Transverse colon (tissue), 4 donors: ENCODE results near the gene CALN1. TPM values are rescaled to one million over a fixed set of nuclear protein-coding genes. Genes with fewer than 3 reads are reported as not detected.

Experiments
- DNase-seq: peaks from one replicate; pipeline ENCODE4 v3.0.0-alpha.2; 2019
- H3K27ac ChIP-seq, 4 donors: fragments of 200-600 bp; sonication (generic); 2 replicates each; pipeline ENCODE4 v1.5.1; 2016 to 2018; ENCODE audit warnings: inconsistent platforms in 4 of 4
- H3K27me3 ChIP-seq: fragments of 200-600 bp; sonication (generic); 2 replicates; pipeline ENCODE4 v1.5.1; 2017; ENCODE audit warnings: inconsistent platforms
- H3K36me3 ChIP-seq, 4 donors: fragments of 200-600 bp; sonication (generic); 2 replicates each; pipeline ENCODE4 v1.5.1; 2017 to 2019; ENCODE audit warnings: inconsistent platforms in 4 of 4
- H3K4me1 ChIP-seq, 4 donors: fragments of 200-600 bp; sonication (generic); 2 replicates each; pipeline ENCODE4 v1.5.1; 2017 to 2020; ENCODE audit warnings: inconsistent platforms in 4 of 4
- H3K4me3 ChIP-seq, 4 donors: fragments of 200-600 bp; sonication (generic); 1 replicate in 1 of 4; 2 replicates in 3 of 4; pipeline versions ENCODE4 v1.5.1 to v1.6.1; 2017 to 2019; ENCODE audit warnings: inconsistent platforms in 4 of 4
- H3K9me3 ChIP-seq, 2 donors: fragments of 200-600 bp; sonication (generic); 2 replicates each; pipeline ENCODE4 v1.5.1; 2017 to 2019; ENCODE audit warnings: inconsistent platforms in 2 of 2
- EP300 ChIP-seq: sonication (generic); formaldehyde crosslinking; IDR thresholded peaks from one replicate; pipeline ENCODE4 v1.6.1; 2017; ENCODE audit warnings: antibody characterized with exemption, low read depth
- POLR2A ChIP-seq: fragments of 450-650 bp; IDR thresholded peaks from one replicate; pipeline ENCODE4 v1.6.1; 2016; ENCODE audit warnings: antibody characterized with exemption, mild to moderate bottlenecking, moderate library complexity
- POLR2AphosphoS5 ChIP-seq, 3 donors: sonication (generic); formaldehyde crosslinking; IDR thresholded peaks; one replicate each; pipeline ENCODE4 v1.6.1; 2016; ENCODE audit warnings: antibody characterized with exemption in 3 of 3
- WGBS, 2 donors: methylation state at CpG; one replicate each; pipeline ENCODE4 v1.1.5; 2018; ENCODE audit warnings: low coverage in 1 of 2; 5-methylcytosine and 5-hydroxymethylcytosine counted together
- in situ Hi-C, 4 donors: fragments of 200-750 bp; cut with MboI; loops; one replicate each; pipeline versions ENCODE4 v1.15.0 to v1.15.1; 2017; ENCODE audit warnings: low sequenced_read_pairs in 3 of 4, low pct_ligation_motif_present in 1 of 4, low pct_unique_long_range_greater_than_20kb in 1 of 4
- intact Hi-C: fragments of 100-400 bp; cut with DNase I; formaldehyde crosslinking; loops from one replicate; pipeline ENCODE4 v1.15.1; 2023; ENCODE audit warnings: low total_unique reads
- small RNA-seq, 4 donors: library from RNA; depleted of rRNA; stranded (forward); fragments of <200 nt; gene quantifications; one replicate each; pipeline ENCODE3, GENCODE V24; 2016
- total RNA-seq, 4 donors: library from RNA; depleted of rRNA; stranded (reverse); fragments of >200 nt; gene quantifications; one replicate each; pipeline ENCODE4 v1.1.0, GENCODE V29; 2016
- TF ChIP-seq, protein P1 (sequence below), 5 experiments: fragments of 200-600 bp in 3 of 5; fragments of 450-650 bp in 2 of 5; sonication (generic) in 3 of 5; IDR thresholded peaks; 1 replicate in 2 of 5; 2 replicates in 3 of 5; pipeline ENCODE4 v1.5.1; 2016 to 2017; ENCODE audit warnings: antibody characterized with exemption in 5 of 5, inconsistent platforms in 3 of 5, mild to moderate bottlenecking in 2 of 5, moderate library complexity in 1 of 5

Gene CALN1
- total RNA-seq, 4 donors from 2014 or later = not detected

DNA sequence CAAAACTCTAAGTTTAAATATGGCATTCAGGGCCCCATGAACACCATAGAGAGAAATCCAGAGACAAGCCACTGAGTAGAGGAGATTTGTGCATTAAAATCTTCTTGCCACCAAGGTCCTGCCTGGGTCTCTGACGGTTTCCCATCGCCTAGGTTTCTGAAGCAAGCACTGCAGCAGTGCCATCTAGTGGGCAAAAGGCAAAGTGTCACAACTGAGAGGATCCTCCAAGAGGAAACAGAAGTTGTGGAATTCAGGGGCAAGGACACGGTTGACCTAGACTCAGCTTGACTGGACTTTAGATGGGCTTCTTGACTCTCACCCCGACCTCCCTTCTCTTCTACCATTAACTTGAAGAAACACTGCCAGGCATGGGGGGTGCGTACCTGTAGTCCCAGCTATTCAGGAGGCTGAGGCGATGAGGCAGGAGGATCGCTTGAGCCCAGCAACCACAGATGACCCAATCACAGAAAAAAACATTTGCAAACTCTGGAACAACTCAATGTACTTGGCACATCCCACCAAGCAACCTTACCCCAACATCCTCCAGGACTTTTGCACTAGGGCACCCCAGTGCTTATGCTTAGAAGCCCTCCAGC lies 676.1 kb downstream of the CALN1 start:
- no peaks in the 10 kb centered on the region for H3K9me3 ChIP-seq
- 41% methylated on average over 7 of the region's 7 CpGs; no CpG with 5 or more reads in 1 of the 2 donors for WGBS, 2 donors
- DNase-seq = peak; percentile 54
- H3K27ac ChIP-seq = no peak overlapping the region
- intact Hi-C loops (no loop called here), in situ Hi-C loops (loop anchor here (5.0 to 10.0 kb wide), 2 partner anchors 879 to 881 kb away; no protein-coding TSS in a partner anchor)
- H3K4me1 ChIP-seq = peaks cover 0 to 9% (median 3%) of the 10 kb centered on the region in 4 donors
- no peaks in the 10 kb centered on the region for H3K36me3 ChIP-seq
- H3K4me3 ChIP-seq = no peak overlapping the region
- no peaks in the 10 kb centered on the region for H3K27me3 ChIP-seq
- no peak for TF ChIP-seq POLR2A
- TF ChIP-seq, protein P1, sequence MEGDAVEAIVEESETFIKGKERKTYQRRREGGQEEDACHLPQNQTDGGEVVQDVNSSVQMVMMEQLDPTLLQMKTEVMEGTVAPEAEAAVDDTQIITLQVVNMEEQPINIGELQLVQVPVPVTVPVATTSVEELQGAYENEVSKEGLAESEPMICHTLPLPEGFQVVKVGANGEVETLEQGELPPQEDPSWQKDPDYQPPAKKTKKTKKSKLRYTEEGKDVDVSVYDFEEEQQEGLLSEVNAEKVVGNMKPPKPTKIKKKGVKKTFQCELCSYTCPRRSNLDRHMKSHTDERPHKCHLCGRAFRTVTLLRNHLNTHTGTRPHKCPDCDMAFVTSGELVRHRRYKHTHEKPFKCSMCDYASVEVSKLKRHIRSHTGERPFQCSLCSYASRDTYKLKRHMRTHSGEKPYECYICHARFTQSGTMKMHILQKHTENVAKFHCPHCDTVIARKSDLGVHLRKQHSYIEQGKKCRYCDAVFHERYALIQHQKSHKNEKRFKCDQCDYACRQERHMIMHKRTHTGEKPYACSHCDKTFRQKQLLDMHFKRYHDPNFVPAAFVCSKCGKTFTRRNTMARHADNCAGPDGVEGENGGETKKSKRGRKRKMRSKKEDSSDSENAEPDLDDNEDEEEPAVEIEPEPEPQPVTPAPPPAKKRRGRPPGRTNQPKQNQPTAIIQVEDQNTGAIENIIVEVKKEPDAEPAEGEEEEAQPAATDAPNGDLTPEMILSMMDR (IDR thresholded peaks at IDR 0.05) = peak; percentile 57 to 85 (median 77)

GRCh38 chr7:71733107-71733870 lies 678.8 kb downstream of the CALN1 start:
- TF ChIP-seq POLR2A = no peak
- TF ChIP-seq, protein P1 (IDR thresholded peaks at IDR 0.05) = peak; percentile 78 to 89 (median 85)
- peak; percentile 73 for DNase-seq
- Histone ChIP-seq H3K9me3 (no peaks in the 10 kb centered on the region), H3K4me1 (peaks cover 0 to 9% (median 3%) of the 10 kb centered on the region in 4 donors), H3K36me3 (no peaks in the 10 kb centered on the region), H3K27me3 (no peaks in the 10 kb centered on the region), H3K4me3 (no peak overlapping the region), H3K27ac (no peak overlapping the region)
- in situ Hi-C loops (loop anchor here in 2 of 4 donors (10.0 kb wide), 1 partner anchor 878 kb away; no protein-coding TSS in a partner anchor), intact Hi-C loops (loop anchor here (2.0 kb wide), 2 partner anchors 604 to 876 kb away; no protein-coding TSS in a partner anchor)
- WGBS, 2 donors = 8% methylated on average over 24 of the region's 29 CpGs; no CpG with 5 or more reads in 1 of the 2 donors

DNA sequence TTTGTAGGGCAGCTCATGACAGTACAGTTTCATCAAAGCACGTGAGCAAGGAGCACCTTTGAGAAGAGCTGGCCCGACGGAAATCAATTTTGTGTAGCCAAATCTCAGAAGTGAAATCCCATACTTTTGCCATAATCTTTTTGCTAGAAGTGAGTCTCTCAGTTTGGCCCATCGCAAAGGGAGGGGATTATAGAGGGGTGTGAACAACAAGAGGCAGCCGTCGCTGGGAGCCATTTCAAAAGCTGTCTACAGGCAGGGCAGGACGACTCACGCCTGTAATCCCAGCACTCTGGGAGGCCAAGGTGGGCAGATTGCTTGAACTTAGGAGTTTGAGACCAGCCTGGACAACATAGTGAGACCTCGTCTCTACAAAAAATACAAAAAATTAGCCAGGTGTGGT lies 680.4 kb downstream of the CALN1 start:
- Histone ChIP-seq H3K4me3 (no peak overlapping the region), H3K4me1 (peaks cover 0 to 9% (median 3%) of the 10 kb centered on the region in 4 donors), H3K9me3 (no peaks in the 10 kb centered on the region), H3K36me3 (no peaks in the 10 kb centered on the region), H3K27me3 (no peaks in the 10 kb centered on the region), H3K27ac (no peak overlapping the region)
- in situ Hi-C loops = loop anchor here in 2 of 4 donors (10.0 kb wide), 1 partner anchor 877 kb away; no protein-coding TSS in a partner anchor
- TF ChIP-seq EP300 = no peak
- TF ChIP-seq, protein P1 (IDR thresholded peaks at IDR 0.05) = no peak
- no peak for TF ChIP-seq POLR2A
- TF ChIP-seq POLR2AphosphoS5 (IDR thresholded peaks at IDR 0.05) = no peak
- 80 to 86% methylated on average over 3 to 9 of the region's 9 CpGs for WGBS, 2 donors
- no peak for DNase-seq
- intact Hi-C loops = loop anchor here (2.0 kb wide), 2 partner anchors 603 to 875 kb away; no protein-coding TSS in a partner anchor

Small RNA genes lying within 50 kb of the gene (small RNA-seq; reads per million reads assigned to genes)
- gene AC005011.1 (0 reads per million in 4 donors), gene RNA5SP232 (0 to 0.53 (median 0.14) reads per million in 4 donors)
